Hepatocyte (in vitro differentiated cells): ENCODE data around the gene SERGEF. TPM values are rescaled to one million over a fixed set of nuclear protein-coding genes. Genes with fewer than 3 reads are reported as not detected.

ENCODE experiments used
- DNase-seq: peaks from one replicate; pipeline ENCODE4 v3.0.0-alpha.2; 2016; ENCODE audit warnings: low spot score
- H2AFZ ChIP-seq: fragments of 200-600 bp; sonication (generic); 2 replicates; pipeline ENCODE4 v1.6.0; 2016; ENCODE audit warnings: antibody characterized with exemption, mild to moderate bottlenecking
- H3K27ac ChIP-seq: fragments of 200-600 bp; sonication (generic); 2 replicates; pipeline ENCODE4 v1.5.1; 2016; ENCODE audit warnings: mild to moderate bottlenecking
- H3K27me3 ChIP-seq: fragments of 200-600 bp; sonication (generic); 2 replicates; pipeline ENCODE4 v1.6.1; 2016
- H3K36me3 ChIP-seq: fragments of 200-600 bp; sonication (generic); replicated peaks from 2 replicates; pipeline ENCODE4 v1.5.1; 2016; ENCODE audit warnings: low read depth; ENCODE audit not compliant: insufficient read depth
- H3K4me1 ChIP-seq: fragments of 200-600 bp; sonication (generic); 2 replicates; pipeline ENCODE4 v1.5.1; 2016; ENCODE audit warnings: mild to moderate bottlenecking, moderate library complexity; ENCODE audit not compliant: insufficient read depth
- H3K4me2 ChIP-seq: fragments of 200-600 bp; sonication (generic); 2 replicates; pipeline ENCODE4 v1.6.0; 2016
- H3K4me3 ChIP-seq: fragments of 200-600 bp; sonication (generic); 2 replicates; pipeline ENCODE4 v1.5.1; 2016; ENCODE audit warnings: mild to moderate bottlenecking
- H3K79me2 ChIP-seq: fragments of 200-600 bp; sonication (generic); 2 replicates; pipeline ENCODE4 v1.6.0; 2017; ENCODE audit warnings: mild to moderate bottlenecking
- H3K9me2 ChIP-seq: fragments of 200-600 bp; sonication (generic); replicated peaks from 2 replicates; pipeline ENCODE4 v1.6.0; 2017; ENCODE audit warnings: mild to moderate bottlenecking; ENCODE audit not compliant: insufficient read depth
- H3K9me3 ChIP-seq: fragments of 200-600 bp; sonication (generic); 2 replicates; pipeline ENCODE4 v1.5.1; 2016; ENCODE audit warnings: low read depth, mild to moderate bottlenecking
- H4K20me1 ChIP-seq: fragments of 200-600 bp; sonication (generic); 2 replicates; pipeline ENCODE4 v1.6.0; 2016; ENCODE audit warnings: mild to moderate bottlenecking; ENCODE audit not compliant: insufficient read depth, poor library complexity, severe bottlenecking
- CTCF ChIP-seq: fragments of 200-600 bp; sonication (generic); IDR thresholded peaks from 2 replicates; pipeline ENCODE4 v1.5.1; 2016; ENCODE audit warnings: antibody characterized with exemption, mild to moderate bottlenecking; ENCODE audit not compliant: poor library complexity
- EZH2 ChIP-seq: fragments of 200-600 bp; sonication (generic); IDR thresholded peaks from 2 replicates; pipeline ENCODE4 v1.6.1; 2016; ENCODE audit warnings: antibody characterized with exemption, mild to moderate bottlenecking, borderline replicate concordance
- EZH2phosphoT487 ChIP-seq: fragments of 200-600 bp; sonication (generic); IDR thresholded peaks from one replicate; pipeline ENCODE4 v1.6.1; 2018; ENCODE audit warnings: antibody characterized with exemption, mild to moderate bottlenecking, low read depth, moderate library complexity; ENCODE audit not compliant: unreplicated experiment, severe bottlenecking
- WGBS: methylation state at CpG from one replicate; pipeline ENCODE4 v1.1.6; 2016; ENCODE audit warnings: low lambda C conversion rate; ENCODE audit errors: missing lambda C conversion rate; 5-methylcytosine and 5-hydroxymethylcytosine counted together
- polyA plus RNA-seq: library from polyadenylated mRNA; unstranded; fragments of >200 nt; fragmentation: Nextera tagmentation; extraction: Ambion mirVana; gene quantifications from 2 replicates; pipeline ENCODE4 v1.2.1, GENCODE V29; 2016
- total RNA-seq: library from RNA; depleted of rRNA; stranded (reverse); fragments of >200 nt; gene quantifications from 2 replicates; pipeline ENCODE4 v1.2.3, GENCODE V29; 2014

SERGEF gene
- total and polyA plus RNA-seq, 2 experiments from 2014 or later: 21.7 to 28.7 TPM

- H3K36me3 ChIP-seq: no peaks in the 10 kb centered on the region
- TF ChIP-seq EZH2phosphoT487 (no peak), CTCF (no peak), EZH2 (no peak)
- no peaks in the 10 kb centered on the region for H3K79me2 ChIP-seq
- H2AFZ ChIP-seq: no peak overlapping the region
- no peak for DNase-seq
- H3K4me2 ChIP-seq: no peak overlapping the region
- no peak overlapping the region for H3K4me3 ChIP-seq
- no peak overlapping the region for H3K27ac ChIP-seq
- 88% methylated on average over 15 of the region's 19 CpGs for WGBS
- no peaks in the 10 kb centered on the region for H3K27me3 ChIP-seq
- H3K9me3 ChIP-seq: no peaks in the 10 kb centered on the region
- no peaks in the 10 kb centered on the region for H3K4me1 ChIP-seq
- no peaks in the 10 kb centered on the region for H4K20me1 ChIP-seq
- H3K9me2 ChIP-seq: no peaks in the 10 kb centered on the region
These were observed 265.5 kb downstream of the SERGEF start for GRCh38 chr11:17747131-17747955.

- TF ChIP-seq EZH2phosphoT487 (no peak), EZH2 (no peak), CTCF (no peak)
- Histone ChIP-seq H3K27me3 (no peaks in the 10 kb centered on the region), H3K4me1 (no peaks in the 10 kb centered on the region), H3K4me2 (no peak overlapping the region), H3K4me3 (no peak overlapping the region), H3K36me3 (no peaks in the 10 kb centered on the region), H2AFZ (no peak overlapping the region), H3K27ac (no peak overlapping the region), H4K20me1 (no peaks in the 10 kb centered on the region), H3K9me3 (no peaks in the 10 kb centered on the region), H3K9me2 (no peaks in the 10 kb centered on the region), H3K79me2 (no peaks in the 10 kb centered on the region)
- 84% methylated on average over 11 of the region's 11 CpGs for WGBS
- DNase-seq: no peak
These were observed 266.8 kb downstream of the SERGEF start for GRCh38 chr11:17746096-17746495.

- WGBS: 89% methylated on average over 20 of the region's 20 CpGs
- Histone ChIP-seq H4K20me1 (no peaks in the 10 kb centered on the region), H3K4me2 (no peak overlapping the region), H3K9me2 (no peaks in the 10 kb centered on the region), H3K4me1 (no peaks in the 10 kb centered on the region), H3K36me3 (no peaks in the 10 kb centered on the region), H3K27ac (no peak overlapping the region), H3K4me3 (no peak overlapping the region), H3K9me3 (no peaks in the 10 kb centered on the region), H3K79me2 (no peaks in the 10 kb centered on the region), H2AFZ (no peak overlapping the region), H3K27me3 (peaks cover 3% of the 10 kb centered on the region)
- TF ChIP-seq CTCF (no peak), EZH2 (no peak), EZH2phosphoT487 (no peak)
- DNase-seq: no peak
These were observed 267.6 kb downstream of the SERGEF start for GRCh38 chr11:17745023-17745772.
